Measurements from ENCODE around the gene CDH4.

The CDH4 gene

DNA sequence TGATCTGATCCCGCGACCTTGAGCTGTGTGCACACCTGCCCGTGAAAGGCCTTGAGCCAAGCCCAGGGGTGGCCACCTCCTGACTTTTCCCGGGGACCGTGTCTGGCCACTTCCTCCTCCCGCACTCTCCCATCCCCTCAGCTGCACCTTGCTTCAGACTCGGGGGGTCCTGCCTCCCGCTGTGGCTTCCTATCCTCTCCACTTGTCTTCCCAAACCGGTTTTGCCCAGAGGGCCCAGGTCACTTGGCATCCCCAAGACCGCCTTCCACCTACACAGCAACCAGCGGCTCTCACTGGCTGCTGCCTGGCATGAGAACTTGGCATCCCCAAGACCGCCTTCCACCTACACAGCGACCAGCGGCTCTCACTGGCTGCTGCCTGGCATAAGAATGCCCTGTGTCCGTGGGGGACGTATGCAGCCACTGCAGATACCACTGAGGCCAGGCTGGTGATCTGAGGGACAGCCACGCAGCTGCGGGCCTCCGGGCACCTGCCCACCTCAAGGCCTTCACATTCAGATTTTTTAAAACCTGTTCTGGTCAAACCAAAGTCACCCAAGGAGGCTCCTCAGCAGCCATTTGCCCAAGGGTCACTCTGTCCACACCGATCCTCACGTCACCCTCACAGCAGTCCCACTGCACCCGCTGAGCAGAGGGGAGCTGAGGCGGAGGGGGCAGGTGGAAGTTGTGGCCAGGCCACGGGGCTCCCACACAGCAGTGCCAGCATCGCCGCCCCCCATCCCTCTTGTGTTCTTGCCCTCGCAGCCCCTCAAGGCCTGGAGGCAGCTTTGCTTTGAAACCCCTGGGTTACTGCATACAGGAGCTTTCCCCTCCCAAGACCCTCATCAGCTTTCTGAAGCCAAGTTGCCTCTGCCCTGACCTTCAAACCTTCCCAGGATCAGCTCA lies 568.1 kb downstream of the CDH4 start:
- in situ Hi-C loops (cut with MboI; ENCODE audit: low sequenced_read_pairs): no loop called here

DNA sequence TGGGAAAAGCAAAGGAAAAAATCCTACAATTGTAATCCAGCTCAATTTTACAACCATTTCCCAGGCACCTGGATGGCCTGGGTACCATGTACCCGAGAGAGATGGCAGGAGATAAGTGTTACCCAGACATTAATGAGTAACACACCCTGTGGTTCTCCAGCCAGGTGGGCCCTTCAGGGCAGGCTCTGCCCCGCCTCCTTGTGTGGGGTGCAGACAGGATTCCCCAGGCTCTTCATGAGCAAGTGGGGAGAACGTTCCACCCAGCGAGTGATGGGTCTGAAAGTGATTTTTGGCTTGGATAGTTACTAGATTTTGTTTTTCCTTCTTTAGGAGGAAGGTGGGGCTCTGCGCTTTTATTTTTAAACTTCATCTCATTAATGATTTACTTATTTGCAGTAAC lies 569.7 kb downstream of the CDH4 start:
- in situ Hi-C loops (cut with MboI; ENCODE audit: low sequenced_read_pairs): no loop called here

DNA sequence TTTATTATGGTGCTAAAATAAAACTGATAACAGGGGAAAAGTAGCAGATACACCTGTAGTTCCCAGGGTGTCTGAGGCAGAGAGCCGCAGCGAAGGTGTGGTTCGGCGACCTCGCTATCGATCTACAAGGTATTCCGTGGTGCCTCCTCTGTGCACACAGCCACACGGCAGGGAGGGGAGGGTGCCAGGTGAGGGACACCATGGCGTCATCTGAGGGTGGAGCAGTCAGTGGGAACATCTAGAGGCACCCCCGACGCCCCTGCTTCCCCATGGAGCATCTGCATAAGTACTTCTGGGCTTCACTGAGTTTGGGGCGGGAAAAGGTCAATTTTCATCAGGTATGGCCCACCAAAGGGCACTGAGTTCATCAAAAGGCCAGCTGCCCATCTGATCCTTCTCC lies 570.3 kb downstream of the CDH4 start:
- in situ Hi-C loops (cut with MboI; ENCODE audit: low sequenced_read_pairs): no loop called here

DNA sequence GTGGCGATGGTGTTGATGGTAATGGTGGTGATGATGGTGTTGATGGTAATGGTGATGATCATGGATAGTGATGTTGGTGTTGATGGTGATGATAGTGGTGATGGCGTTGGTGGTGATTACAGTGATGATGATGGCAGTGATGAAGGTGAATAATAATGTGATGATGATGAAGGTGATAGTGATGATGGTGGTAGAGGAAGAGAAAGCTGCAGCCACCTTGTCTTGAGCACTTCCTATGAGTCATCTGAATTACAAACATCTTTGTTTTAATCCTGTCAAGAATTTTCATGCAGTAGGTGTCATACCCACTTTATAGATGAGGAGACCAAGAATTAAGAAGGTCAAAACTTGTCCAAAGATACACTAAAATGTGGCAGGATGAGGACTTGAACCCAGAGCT lies 571.2 kb downstream of the CDH4 start:
- in situ Hi-C loops (cut with MboI; ENCODE audit: low sequenced_read_pairs): no loop called here

DNA sequence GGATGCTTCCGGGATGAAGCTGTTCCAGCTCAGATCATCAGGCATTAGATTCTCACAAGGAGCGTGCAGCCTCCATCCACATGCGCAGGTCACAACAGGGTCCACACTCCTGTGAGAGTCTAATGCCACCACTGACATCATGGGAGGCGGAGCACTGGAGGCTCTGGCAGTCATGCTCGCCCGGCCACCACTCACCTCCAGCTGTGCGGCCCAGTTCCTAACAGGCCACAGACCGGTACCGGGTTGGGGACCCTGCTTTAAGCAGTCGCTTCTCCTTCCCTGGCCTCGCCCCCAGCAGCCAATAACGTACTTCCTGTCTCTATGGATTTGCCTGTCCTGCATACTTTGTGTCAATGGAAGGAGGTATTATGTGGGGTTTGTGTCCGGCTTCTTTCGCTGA lies 576.8 kb downstream of the CDH4 start:
- in situ Hi-C loops (cut with MboI; ENCODE audit: low sequenced_read_pairs): no loop called here

DNA sequence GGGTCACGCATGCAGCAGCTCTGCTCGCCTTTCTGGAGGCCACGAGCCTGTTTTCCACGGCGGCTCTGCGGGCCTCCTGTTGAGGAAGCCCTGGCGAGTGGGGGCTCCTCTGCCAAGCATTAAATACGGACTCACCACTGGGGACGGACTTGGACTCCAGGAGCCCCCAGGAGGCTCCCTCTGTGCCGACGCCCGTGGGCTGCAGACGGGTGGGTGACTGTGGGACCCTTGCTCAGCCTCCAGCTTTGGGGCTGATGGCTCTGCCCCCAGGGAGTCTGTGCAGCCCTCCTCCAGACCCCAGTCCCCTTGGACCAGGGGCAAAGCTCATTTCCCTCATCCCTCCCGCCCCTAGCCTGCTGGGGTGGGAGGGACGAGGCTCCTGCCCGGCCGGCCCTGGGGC lies 577.5 kb downstream of the CDH4 start:
- in situ Hi-C loops (cut with MboI; ENCODE audit: low sequenced_read_pairs): no loop called here

DNA sequence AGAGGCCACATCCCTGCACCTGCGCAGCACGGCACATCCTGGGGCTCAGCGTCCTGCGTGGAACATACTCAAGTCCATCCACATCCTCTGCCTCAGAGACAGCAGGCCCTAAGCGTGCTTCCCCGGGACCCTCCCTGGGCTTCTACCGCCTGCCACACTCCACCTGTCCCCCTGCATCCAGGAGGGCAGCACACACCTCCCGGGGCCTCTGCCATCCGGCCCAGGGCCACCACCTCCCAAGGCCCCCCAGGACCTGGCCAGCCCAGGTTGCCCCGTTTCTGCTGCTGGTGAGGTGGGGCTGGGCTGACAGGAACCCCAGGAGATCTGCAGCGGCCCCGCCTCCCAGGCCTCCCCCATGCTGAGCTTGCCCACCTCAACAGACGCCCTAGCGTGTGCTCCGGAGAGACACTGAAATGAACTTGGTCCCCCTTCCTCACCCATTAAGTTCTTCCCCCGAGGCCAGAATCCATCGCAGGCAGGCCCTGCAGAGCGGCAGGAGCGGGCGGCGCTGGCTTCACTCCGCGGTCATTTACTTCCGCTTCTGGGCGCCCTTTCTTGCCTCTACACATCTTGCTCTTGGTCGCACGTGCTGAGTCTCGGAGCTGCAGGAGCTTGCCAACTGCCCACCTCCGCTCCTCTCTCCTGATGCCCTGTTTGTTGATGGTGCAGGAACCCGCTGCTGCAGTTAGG lies 578.3 kb downstream of the CDH4 start:
- in situ Hi-C loops (cut with MboI; ENCODE audit: low sequenced_read_pairs): no loop called here

DNA sequence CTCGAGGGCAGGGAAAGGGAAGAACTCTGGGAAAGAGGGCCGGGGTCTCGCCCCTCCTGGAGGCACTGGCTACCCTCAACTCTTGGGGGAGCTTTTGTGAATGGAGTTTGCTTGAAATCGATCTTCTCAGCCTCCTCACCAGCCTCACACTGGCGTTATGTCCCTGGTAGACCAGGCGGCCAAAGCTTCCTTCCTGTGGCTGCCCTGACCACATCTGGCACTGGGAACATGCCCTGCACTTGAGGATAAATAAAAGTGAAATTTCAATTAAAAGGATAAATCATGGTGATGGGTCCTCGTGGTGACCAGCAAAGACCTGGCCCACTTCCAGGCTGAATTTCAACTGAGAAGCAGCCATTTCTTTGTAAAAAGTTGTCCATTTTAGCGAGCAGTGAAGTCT lies 578.9 kb downstream of the CDH4 start:
- in situ Hi-C loops (cut with MboI; ENCODE audit: low sequenced_read_pairs): no loop called here

DNA sequence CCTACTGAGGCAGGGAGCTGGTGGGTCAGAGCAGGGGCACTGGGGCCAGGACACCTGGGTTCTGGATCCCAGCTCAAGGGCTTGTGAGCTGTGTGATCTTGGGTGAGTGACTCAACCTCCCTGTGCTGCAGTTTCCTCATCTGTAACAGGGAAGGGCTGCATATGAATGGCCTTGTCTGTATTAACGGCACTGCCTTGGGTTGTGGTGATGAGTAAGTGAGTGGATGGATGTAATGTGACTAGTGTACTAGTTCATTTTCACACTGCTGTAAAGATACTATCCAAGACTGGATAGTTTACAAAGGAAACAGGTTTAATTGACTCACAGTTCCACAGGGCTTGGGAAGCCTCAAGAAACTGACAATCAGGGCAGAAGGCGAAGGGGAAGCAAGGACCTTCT lies 580.1 kb downstream of the CDH4 start:
- in situ Hi-C loops (cut with MboI; ENCODE audit: low sequenced_read_pairs): no loop called here

DNA sequence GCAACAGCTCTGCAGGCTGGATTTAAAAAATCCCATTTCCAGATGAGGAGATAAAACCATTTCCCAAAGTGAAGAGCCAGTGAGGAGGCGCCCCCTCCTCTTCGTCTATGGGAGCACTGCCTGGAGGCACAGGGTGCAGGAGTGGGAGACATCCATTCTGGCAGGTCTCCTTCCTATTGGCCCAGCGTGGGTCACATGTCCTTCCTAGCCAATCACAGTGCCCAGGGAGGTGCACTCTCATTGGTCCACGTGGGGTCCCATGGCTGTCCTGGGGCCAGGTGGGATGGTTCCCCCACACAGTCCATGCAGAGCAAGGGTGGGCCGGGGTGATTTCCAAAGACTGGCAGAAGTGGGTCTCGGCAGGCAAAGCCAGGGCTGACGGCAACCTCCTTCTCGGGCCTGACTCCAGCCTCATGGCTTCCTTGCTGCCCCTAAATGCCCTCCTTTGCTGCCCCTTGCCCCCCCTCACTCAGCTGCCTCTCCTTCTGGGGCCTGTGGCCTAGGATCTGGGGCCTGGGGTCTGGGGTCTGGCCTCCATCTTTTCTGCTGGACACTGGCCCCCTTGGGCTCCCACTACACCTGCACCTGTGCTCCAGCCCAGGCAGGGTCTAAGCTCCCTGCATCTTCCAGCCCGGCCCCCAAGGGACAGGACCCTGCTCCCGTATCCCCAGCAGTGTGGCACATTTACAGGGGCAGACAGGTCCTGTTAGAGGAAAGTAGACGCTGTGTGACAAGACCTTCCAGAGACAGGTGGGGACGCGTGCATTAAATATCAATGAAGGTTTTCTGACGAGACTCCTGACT lies 581.9 kb downstream of the CDH4 start:
- in situ Hi-C loops (cut with MboI; ENCODE audit: low sequenced_read_pairs): no loop called here

DNA sequence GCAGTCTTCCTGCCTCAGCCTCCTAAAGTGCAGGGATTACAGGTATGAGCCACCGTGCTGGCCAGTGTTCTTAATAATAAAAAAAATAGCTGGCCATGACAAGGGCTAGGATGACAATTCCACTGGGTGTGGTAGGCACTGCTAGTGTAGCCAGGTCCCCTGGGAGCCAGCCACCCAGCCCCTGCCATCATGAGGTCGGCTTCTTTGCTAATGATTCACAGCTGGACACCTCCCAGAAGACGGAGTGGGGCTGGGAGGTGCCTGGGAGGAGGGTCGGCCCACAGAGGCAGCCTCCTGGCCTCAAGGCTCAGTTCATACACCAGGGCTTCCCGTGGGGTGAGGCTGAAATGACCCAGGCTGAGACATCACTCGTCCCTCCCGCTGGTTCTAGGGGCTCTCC lies 583.2 kb downstream of the CDH4 start:
- in situ Hi-C loops (cut with MboI; ENCODE audit: low sequenced_read_pairs): no loop called here

DNA sequence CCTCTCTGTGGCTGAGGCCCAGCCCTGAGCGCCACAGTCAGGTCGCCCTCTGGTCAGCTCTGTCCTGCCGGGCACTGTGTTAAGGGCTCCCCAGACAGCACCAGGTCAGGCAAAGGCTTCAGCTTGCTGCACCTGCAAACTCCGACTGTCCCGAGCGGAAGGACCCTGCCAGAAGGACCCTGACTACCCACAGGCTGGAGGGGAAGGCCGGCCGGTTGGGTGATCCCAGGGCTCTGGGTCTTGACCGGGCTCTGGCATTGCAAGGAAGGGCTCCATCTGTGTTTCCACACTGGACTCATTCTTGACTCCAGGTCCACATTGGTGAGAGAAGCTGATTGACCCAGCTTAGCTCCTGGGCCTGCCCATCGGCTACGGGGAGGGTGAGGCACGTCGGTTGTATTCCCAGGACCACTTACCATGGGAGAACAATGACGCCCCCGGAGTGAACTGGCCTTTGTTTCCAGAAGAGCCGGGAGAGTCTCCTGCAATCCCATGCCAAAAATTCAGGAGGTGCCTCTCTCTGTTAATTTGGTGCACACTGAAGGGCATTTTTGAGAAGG lies 583.8 kb downstream of the CDH4 start:
- in situ Hi-C loops (cut with MboI; ENCODE audit: low sequenced_read_pairs): no loop called here

DNA sequence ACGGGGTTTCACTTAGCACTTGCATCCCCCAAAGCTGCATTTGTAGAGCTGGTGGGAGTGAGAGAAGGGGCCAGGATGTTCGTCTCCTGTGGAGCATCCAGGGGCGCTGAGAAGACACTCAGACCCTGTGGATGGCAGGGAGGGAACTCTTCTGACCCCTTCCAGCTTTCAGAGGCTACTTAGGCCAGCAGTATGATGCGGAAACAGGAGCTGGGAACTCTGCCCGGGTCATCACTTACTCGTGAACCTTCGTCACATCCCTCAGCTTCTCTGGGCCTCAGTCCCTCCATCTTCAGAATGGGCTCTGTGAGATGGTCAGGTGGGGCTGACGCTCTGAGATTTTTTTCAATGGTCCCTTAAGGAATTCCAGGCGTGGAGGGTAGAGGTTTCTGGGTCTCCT lies 585.1 kb downstream of the CDH4 start:
- in situ Hi-C loops (cut with MboI; ENCODE audit: low sequenced_read_pairs): no loop called here

DNA sequence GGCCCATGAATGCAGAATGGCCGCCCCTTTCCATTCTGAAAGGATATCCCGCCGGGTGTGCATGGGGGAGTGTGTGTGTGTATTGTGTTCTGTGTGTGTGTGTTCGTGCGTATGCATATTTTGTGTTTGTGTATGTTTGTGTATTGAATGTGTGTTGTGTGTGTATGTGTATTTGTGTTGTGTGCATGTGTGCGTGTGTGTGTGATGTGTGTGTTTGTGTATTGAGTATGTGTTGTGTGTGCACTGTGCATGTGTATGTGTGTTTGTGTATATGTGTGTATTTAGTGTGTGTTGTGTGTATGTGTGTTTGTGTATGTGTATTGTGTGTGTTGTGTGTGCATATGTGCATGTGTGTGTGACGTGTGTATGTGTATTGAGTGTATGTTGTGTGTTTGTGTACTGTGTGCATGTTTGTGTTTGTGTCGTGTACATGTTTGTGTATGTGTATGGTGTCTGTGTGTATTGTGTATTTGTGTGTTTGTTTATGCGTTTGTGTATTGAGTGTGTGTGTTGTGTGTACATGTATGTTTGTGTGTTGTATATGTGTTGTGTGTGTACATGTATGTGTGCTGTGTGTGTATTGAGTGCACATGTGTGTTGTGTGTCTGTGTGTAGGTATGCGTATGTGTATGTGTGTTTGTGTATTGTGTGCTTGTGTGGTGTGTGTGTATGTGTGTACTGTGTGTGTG lies 587.3 kb downstream of the CDH4 start:
- in situ Hi-C loops (cut with MboI; ENCODE audit: low sequenced_read_pairs): no loop called here

DNA sequence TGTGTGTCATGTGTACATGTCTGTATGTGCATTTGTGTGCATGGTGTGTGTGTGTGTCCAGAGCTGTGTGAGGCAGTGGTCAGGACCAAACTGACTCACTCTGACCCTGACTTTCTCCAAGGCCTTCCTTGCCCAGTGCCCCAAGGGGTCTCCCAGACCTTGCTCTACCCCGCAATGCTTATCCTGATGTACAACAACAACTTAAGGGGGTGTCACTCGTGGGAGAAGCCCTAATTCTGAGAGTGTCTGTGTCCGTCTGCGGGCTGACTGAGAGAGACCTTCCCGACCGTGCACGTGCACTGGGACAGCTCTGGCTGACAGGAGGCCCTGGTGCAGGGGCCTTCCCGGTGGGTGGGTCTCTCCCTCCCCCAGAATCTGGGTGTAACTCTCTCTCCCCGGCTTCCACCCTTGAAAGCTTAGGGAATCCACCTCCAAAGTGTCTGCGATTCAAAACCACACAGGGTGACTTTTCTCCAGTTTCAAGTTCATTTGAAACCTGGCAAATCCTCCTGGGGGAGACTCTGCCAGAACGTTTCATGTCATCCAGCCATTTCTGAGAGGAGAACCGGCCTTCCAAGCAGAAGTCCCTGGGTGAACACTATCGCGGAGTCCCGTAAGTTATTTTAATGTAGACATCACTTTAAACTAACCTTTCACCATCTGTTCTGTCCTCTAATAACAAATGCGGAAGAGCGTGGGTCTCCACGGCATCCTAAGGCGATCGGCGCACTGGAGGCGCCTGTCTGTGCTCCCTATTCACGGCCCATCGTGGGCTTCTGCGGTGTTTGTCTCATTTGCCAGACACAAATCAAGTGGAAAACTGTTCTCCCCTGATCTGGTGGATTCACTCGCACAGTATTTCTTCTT lies 588.1 kb downstream of the CDH4 start:
- in situ Hi-C loops (cut with MboI; ENCODE audit: low sequenced_read_pairs): no loop called here

DNA sequence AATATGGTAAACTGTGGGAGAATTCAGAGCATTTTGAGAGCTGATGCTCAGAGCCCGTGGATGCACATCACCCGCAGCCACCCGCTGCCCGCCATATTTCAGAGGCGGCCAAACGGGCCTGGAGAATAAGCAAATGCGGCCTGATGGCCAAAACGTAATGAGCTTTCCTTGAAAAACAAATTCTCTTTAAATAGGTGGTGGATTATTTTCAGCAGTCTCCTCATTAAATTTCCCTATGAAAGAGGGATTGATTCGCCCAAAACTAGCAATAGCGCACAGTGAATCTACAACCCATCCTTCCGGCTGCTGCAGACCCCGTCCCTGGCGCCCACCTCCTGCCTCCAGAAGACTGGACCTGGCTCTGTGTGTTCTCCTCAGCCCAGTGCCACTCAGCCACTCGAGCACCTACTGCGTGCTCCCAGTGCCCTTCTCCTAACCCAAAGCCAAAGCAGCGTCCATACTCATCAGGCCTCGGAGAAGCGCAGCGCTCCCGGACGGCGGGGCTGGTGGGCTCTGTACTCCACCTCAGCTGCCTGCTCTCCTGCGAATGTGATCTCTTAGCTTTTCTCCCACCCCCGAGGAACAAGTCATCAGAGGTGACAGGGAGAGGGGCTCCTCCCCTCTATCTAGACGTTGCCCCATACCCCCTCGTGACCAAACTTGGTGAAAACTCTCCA lies 588.9 kb downstream of the CDH4 start:
- in situ Hi-C loops (cut with MboI; ENCODE audit: low sequenced_read_pairs): no loop called here

DNA sequence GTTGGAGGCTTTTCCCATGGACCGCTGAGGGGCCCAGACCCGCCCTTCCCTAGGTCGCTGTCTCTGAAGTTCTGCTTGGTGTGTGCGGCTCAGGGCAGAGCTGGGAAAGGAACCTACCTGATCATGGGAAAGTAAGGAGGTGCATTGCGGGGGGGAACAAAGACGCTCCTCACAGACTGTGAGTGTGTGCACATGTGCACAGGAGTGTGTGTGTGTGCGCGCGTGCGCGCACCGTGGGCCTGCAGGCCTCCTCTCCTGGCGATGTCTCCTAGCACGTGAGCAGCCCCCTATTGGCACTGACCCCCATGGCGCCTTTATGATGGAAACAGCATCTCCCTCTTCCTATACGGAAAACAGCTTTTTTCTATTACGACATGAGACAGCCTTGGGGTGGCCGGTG lies 589.5 kb downstream of the CDH4 start:
- in situ Hi-C loops (cut with MboI; ENCODE audit: low sequenced_read_pairs): no loop called here

DNA sequence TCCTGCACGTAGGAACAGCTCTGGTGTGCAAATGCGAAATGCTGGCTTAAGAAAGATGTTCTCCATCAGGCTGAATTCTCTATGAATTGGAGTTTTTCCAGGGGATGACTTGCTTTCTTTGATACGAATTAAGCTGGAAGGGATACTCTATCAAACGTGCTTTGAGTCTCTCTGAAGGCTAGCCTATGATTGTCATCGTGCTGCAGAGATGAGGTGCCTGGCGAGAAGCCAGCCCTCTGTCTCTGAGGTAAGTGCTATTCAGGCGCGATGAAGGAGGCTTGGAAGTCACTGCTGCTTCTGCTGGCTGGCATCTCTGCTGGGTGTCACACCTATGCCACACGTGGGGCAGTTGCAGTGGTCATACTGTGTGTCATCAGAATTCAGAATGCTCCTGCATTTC lies 589.9 kb downstream of the CDH4 start:
- in situ Hi-C loops (cut with MboI; ENCODE audit: low sequenced_read_pairs): no loop called here

DNA sequence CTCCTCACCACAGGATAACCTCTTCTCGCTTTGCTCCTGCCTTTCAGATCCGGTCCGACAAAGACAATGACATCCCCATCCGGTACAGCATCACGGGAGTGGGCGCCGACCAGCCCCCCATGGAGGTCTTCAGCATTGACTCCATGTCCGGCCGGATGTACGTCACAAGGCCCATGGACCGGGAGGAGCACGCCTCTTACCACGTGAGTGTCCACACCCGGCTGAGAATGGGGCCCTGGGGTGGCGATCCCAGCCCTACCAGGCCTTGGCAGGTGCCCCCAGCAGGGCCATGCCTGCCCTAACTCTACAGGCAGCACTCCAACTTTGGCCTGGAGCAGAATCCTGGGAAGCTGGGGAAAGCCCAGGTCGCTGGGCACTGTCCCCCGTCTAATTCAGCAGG lies 592.6 kb downstream of the CDH4 start:
- in situ Hi-C loops (cut with MboI; ENCODE audit: low sequenced_read_pairs): no loop called here

Measured in HL-60/S4 treated with phorbol 12-myristate 13-acetate at 8.2 ng/mL for 4 days and 3 days (cell line).